Endothelial cell of umbilical vein (primary cell): ENCODE results near the gene RAB3GAP2. TPM values are rescaled to one million over a fixed set of nuclear protein-coding genes. Genes with fewer than 3 reads are reported as not detected.

Experiments used
- BruUV-seq: library from RNA; stranded (reverse); fragments of 400-500 nt; replicated peaks from 2 replicates; lab custom pipeline; 2021; lab: Mats Ljungman, UMichigan
- CTCF ChIA-PET: fragments of 300-600, 350-600 bp; sonication (Branson Sonifier 250); formaldehyde crosslinking; loops from one replicate; lab custom pipeline; 2021; ENCODE audit warnings: antibody characterized with exemption, inconsistent platforms; lab: Charles Lee
- POLR2A ChIA-PET: fragments of 300-600, 350-600 bp; sonication (Branson Sonifier 250); formaldehyde crosslinking; loops from one replicate; lab custom pipeline; 2021; ENCODE audit warnings: antibody characterized with exemption, inconsistent platforms; lab: Charles Lee
- DNase-seq: peaks from one replicate; pipeline ENCODE4 v3.0.0-alpha.2; 2011; ENCODE audit warnings: low read depth, low spot score
- FAIRE-seq: peaks from 2 replicates; lab custom pipeline; 2011; peaks lifted over from hg19 to GRCh38; lab: Jason Lieb, UNC
- H2AFZ ChIP-seq: 2 replicates; pipeline ENCODE4 v1.6.0; 2012; ENCODE audit warnings: low read depth, low read length, control low read depth, inconsistent platforms
- H3K27ac ChIP-seq: 2 replicates; pipeline ENCODE4 v1.5.1; 2011; ENCODE audit warnings: low read depth, mild to moderate bottlenecking, control low read depth, low read length, moderate library complexity; ENCODE audit not compliant: insufficient read depth
- H3K27me3 ChIP-seq, 2 experiments: 2 replicates each; pipeline versions ENCODE4 v1.6.0 to v1.6.1; 2011; ENCODE audit warnings: low read length in 2 of 2, mixed read lengths in 1 of 2; ENCODE audit not compliant: control insufficient read depth in 2 of 2, insufficient read depth in 2 of 2
- H3K36me3 ChIP-seq, 2 experiments: 2 replicates in 1 of 2; 3 replicates in 1 of 2; pipeline ENCODE4 v1.5.1; 2011; ENCODE audit warnings: low read length in 2 of 2, mild to moderate bottlenecking in 1 of 2, moderate library complexity in 1 of 2; ENCODE audit not compliant: control insufficient read depth in 2 of 2, insufficient read depth in 2 of 2; ENCODE audit errors: extremely low read depth in 1 of 2
- H3K4me1 ChIP-seq: 3 replicates; pipeline ENCODE4 v1.5.1; 2011; ENCODE audit warnings: mild to moderate bottlenecking, low read length; ENCODE audit not compliant: control insufficient read depth, insufficient read depth; ENCODE audit errors: extremely low read depth
- H3K4me2 ChIP-seq: 2 replicates; pipeline ENCODE4 v1.6.1; 2011; ENCODE audit warnings: low read length, control low read depth, mixed read lengths; ENCODE audit not compliant: insufficient read depth
- H3K4me3 ChIP-seq, 3 experiments: fragments of 200-600 bp in 1 of 3; sonication (generic), shearing (Covaris generic) in 1 of 3; replicated peaks in 1 of 3; 2 replicates each; pipeline ENCODE4 v1.5.1; 2011 to 2016; ENCODE audit warnings: control low read depth in 3 of 3, low read length in 3 of 3, mild to moderate bottlenecking in 2 of 3, inconsistent platforms in 1 of 3, low read depth in 1 of 3, moderate library complexity in 1 of 3; ENCODE audit not compliant: insufficient read depth in 1 of 3
- H3K79me2 ChIP-seq: 2 replicates; pipeline ENCODE4 v1.6.0; 2012; ENCODE audit warnings: low read length, inconsistent platforms; ENCODE audit not compliant: control insufficient read depth, insufficient read depth
- H3K9ac ChIP-seq: replicated peaks from 2 replicates; pipeline ENCODE3; 2011; ENCODE audit warnings: low read length, control low read depth; ENCODE audit not compliant: insufficient read depth; ENCODE audit errors: extremely low read depth
- H3K9me1 ChIP-seq: replicated peaks from 3 replicates; pipeline ENCODE4 v1.6.0; 2011; ENCODE audit warnings: mild to moderate bottlenecking, low read length; ENCODE audit not compliant: control insufficient read depth, insufficient read depth; ENCODE audit errors: extremely low read depth
- H3K9me3 ChIP-seq: replicated peaks from 2 replicates; pipeline ENCODE4 v1.5.1; 2012; ENCODE audit warnings: low read length, inconsistent platforms; ENCODE audit not compliant: control insufficient read depth, insufficient read depth
- H4K20me1 ChIP-seq: replicated peaks from 2 replicates; pipeline ENCODE3; 2011; ENCODE audit warnings: mild to moderate bottlenecking, low read length; ENCODE audit not compliant: control insufficient read depth, insufficient read depth; ENCODE audit errors: extremely low read depth
- FOS ChIP-seq: IDR thresholded peaks from 2 replicates; pipeline ENCODE4 v1.6.1; 2011; ENCODE audit warnings: mild to moderate bottlenecking, low read length, moderate library complexity, borderline replicate concordance; ENCODE audit not compliant: insufficient read depth
- GATA2 ChIP-seq: IDR thresholded peaks from 2 replicates; pipeline ENCODE4 v1.7.0; 2011; ENCODE audit warnings: low read depth, mild to moderate bottlenecking, moderate library complexity, mixed read lengths, low read length; ENCODE audit not compliant: insufficient read length, insufficient read depth
- MYC ChIP-seq: IDR thresholded peaks from one replicate; pipeline ENCODE4 v1.6.1; 2011; ENCODE audit warnings: mild to moderate bottlenecking, low read depth, low read length
- POLR2A ChIP-seq: IDR thresholded peaks from 2 replicates; pipeline ENCODE4 v1.6.1; 2012; ENCODE audit warnings: low read depth, mild to moderate bottlenecking, control low read depth, low read length
- POLR2AphosphoS5 ChIP-seq: IDR thresholded peaks from 2 replicates; pipeline ENCODE4 v1.6.1; 2012; ENCODE audit warnings: low read depth, mild to moderate bottlenecking, control low read depth, low read length, moderate library complexity; ENCODE audit not compliant: insufficient read depth
- dilution Hi-C: fragments of 300-500 bp; cut with MboI; formaldehyde crosslinking; loops from one replicate; pipeline ENCODE4 v1.15.0; 2019; ENCODE audit warnings: low sequenced_read_pairs; ENCODE audit not compliant: extremely low pct_ligation_motif_present
- intact Hi-C: fragments of 100-400 bp; cut with micrococcal nuclease; formaldehyde crosslinking; loops from one replicate; pipeline ENCODE4 v1.10.0; 2022
- polyA plus RNA-seq, 4 experiments: library from polyadenylated mRNA; depleted of rRNA in 3 of 4; stranded (reverse) in 3 of 4; unstranded in 1 of 4; fragments of >200 nt; gene quantifications; 2 replicates each; pipeline versions ENCODE4 v1.2.1 to v1.2.3, GENCODE V29; 2011 to 2012; ENCODE audit warnings: missing spikeins in 1 of 4
- total RNA-seq: library from RNA; stranded (reverse); gene quantifications from 2 replicates; pipeline ENCODE4 v1.2.3, GENCODE V29; 2021
- TF ChIP-seq, protein P1 (sequence below): IDR thresholded peaks from 2 replicates; pipeline ENCODE4 v1.6.1; 2011; ENCODE audit not compliant: insufficient read depth, insufficient read length

Gene RAB3GAP2
- total and polyA plus RNA-seq, 2 donors (not counting 3 experiments of a cell fraction or from before 2014, with no cell fraction given): 11.1 to 37.4 TPM

DNA sequence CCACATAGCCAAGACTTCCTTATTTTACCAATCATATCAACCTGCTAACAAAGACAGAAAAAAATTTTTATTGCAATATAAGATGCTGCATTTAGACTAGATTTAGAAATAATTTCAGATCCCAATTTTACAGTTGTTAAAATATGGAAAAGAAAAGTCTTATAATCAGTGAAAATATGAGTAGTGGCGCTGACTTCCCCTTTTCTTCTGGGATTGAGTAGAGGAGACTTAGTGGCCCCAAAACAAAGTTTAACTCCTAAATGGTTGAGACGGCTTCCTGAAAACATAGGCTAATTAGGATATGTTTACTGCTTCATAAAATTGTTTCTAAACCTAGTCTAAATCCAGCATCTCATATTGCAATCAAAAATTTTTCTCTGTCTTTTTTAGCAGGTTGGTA lies 68.4 kb downstream of the RAB3GAP2 start:
- BruUV-seq: no TSS peak
- H3K9ac ChIP-seq: no peak overlapping the region
- no peak overlapping the region for H3K27ac ChIP-seq
- H3K4me1 ChIP-seq: peaks cover 2% of the 10 kb centered on the region
- H3K36me3 ChIP-seq: peaks cover 9 to 11% of the 10 kb centered on the region in 2 experiments
- ChIA-PET POLR2A (no interaction called here), CTCF (no interaction called here)
- H3K4me2 ChIP-seq: no peak overlapping the region
- DNase-seq (no peak), FAIRE-seq (peak; percentile 50)
- no peak overlapping the region for H2AFZ ChIP-seq
- H3K9me3 ChIP-seq: no peaks in the 10 kb centered on the region
- no peak overlapping the region for H3K4me3 ChIP-seq
- no peaks in the 10 kb centered on the region for H3K79me2 ChIP-seq
- intact Hi-C loops: no loop called here
- TF ChIP-seq POLR2AphosphoS5 (no peak), GATA2 (no peak), MYC (no peak), FOS (no peak)
- H3K9me1 ChIP-seq: no peaks in the 10 kb centered on the region
- dilution Hi-C loops: no loop called here
- no peaks in the 10 kb centered on the region for H3K27me3 ChIP-seq
- H4K20me1 ChIP-seq: no peaks in the 10 kb centered on the region

DNA sequence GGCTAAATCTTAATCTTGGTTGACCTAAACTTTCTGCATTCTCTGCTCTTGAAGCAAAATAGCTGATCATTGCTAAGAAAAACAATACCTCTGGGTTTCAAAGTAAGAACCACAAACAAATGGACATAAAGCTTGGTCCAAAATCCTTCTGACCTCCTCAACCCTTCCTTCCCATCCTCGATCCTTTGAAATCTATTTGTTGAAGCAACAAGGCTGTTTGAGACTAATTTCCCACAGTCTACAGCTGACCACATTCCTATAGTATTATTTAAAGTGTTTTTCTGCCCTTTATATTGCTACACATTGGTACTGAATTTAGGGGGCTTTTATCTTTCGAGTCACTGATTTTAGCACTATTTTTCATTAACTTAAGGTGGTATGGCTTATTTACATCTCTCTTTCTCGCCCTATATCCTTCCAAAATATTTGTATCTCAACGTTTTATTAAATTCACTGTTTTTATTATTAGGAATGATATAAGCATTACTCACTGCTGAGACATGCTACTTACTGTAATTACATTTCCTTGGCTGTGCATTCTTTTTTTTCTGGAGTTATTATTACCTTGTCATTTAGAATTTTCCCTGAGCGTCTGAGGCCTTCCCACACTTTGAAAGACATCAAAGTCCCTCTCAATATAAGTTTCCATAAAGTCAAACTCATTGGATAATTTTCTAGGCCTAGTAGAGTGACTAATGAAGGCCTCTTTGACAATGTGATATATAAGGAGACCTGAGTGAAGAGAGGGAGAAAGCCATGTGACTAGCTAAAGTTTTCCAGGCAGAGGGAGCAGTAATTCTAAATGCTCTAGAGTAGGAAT lies 73.9 kb downstream of the RAB3GAP2 start:
- TF ChIP-seq POLR2A (no peak), POLR2AphosphoS5 (no peak), FOS (peak; percentile 40)
- TF ChIP-seq, protein P1, sequence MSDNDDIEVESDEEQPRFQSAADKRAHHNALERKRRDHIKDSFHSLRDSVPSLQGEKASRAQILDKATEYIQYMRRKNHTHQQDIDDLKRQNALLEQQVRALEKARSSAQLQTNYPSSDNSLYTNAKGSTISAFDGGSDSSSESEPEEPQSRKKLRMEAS: no peak
- Histone ChIP-seq H3K9me3 (no peaks in the 10 kb centered on the region), H3K4me2 (no peak overlapping the region), H3K79me2 (no peaks in the 10 kb centered on the region), H4K20me1 (no peaks in the 10 kb centered on the region), H3K36me3 (peaks cover 2 to 5% of the 10 kb centered on the region in 2 experiments), H3K9me1 (no peaks in the 10 kb centered on the region), H3K4me3 (no peak overlapping the region), H3K27ac (peak overlapping the region; percentile 28), H3K27me3 (no peaks in the 10 kb centered on the region), H3K9ac (no peak overlapping the region), H3K4me1 (peaks cover 4% of the 10 kb centered on the region), H2AFZ (no peak overlapping the region)
- intact Hi-C loops (no loop called here), dilution Hi-C loops (no loop called here)
- CTCF ChIA-PET: interaction anchor here (0.8 to 1.2 kb wide), 2 partner anchors 9 to 74 kb away, joined by 3 read pairs; no protein-coding TSS in a partner anchor
- peak; percentile 14 for DNase-seq
- BruUV-seq: no TSS peak
- FAIRE-seq: no peak
- POLR2A ChIA-PET: no interaction called here
